Right lobe of liver (tissue), 6 donors: ENCODE results near the gene RPTOR. TPM values are rescaled to one million over a fixed set of nuclear protein-coding genes. Genes with fewer than 3 reads are reported as not detected.

Experiments
- ATAC-seq, 4 donors: fragments of 200-7000 bp; cut with Tn5 transposase; one replicate each; pipeline ENCODE4 v1.9.1; 2020; ENCODE audit warnings: mild to moderate bottlenecking in 4 of 4, moderate library complexity in 4 of 4
- DNase-seq, 3 donors: peaks; one replicate each; pipeline ENCODE4 v3.0.0-alpha.2; 2020
- H3K27ac ChIP-seq, 3 donors: fragments of 200-600 bp; one replicate each; pipeline ENCODE4 v1.8.0; 2022
- H3K27me3 ChIP-seq, 2 donors: fragments of 200-600 bp; one replicate each; pipeline ENCODE4 v1.8.0; 2022
- H3K36me3 ChIP-seq, 4 donors: fragments of 200-600 bp; sonication (generic) in 1 of 4; one replicate each; pipeline versions ENCODE4 v1.5.1 to v1.8.0; 2017 to 2022; ENCODE audit warnings: control low read depth in 1 of 4
- H3K4me1 ChIP-seq, 4 donors: fragments of 200-600 bp; sonication (generic) in 1 of 4; one replicate each; pipeline versions ENCODE4 v1.5.1 to v1.8.0; 2017 to 2022; ENCODE audit warnings: control low read depth in 1 of 4
- H3K4me3 ChIP-seq, 3 donors: fragments of 200-600 bp; one replicate each; pipeline ENCODE4 v1.8.0; 2022
- H3K9me3 ChIP-seq, 4 donors: fragments of 200-600 bp; sonication (generic) in 1 of 4; one replicate each; pipeline versions ENCODE4 v1.5.1 to v1.8.0; 2017 to 2022; ENCODE audit warnings: control low read depth in 1 of 4
- CTCF ChIP-seq, 4 donors: fragments of 200-600 bp in 3 of 4; fragments of 450-650 bp in 1 of 4; IDR thresholded peaks; one replicate each; pipeline versions ENCODE4 v1.5.1 to v1.8.0; 2016 to 2022; ENCODE audit warnings: antibody characterized with exemption in 4 of 4, mild to moderate bottlenecking in 2 of 4
- POLR2A ChIP-seq: fragments of 450-650 bp; IDR thresholded peaks from one replicate; pipeline ENCODE4 v1.6.1; 2017; ENCODE audit warnings: antibody characterized with exemption, mild to moderate bottlenecking
- WGBS: methylation state at CpG from one replicate; pipeline ENCODE4 v1.1.6; 2018; ENCODE audit warnings: low coverage, low lambda C conversion rate; ENCODE audit not compliant: insufficient coverage; ENCODE audit errors: missing lambda C conversion rate; 5-methylcytosine and 5-hydroxymethylcytosine counted together
- intact Hi-C, 2 donors: fragments of 100-400 bp; cut with DNase I; formaldehyde crosslinking; loops; one replicate each; pipeline versions ENCODE4 v1.11.2 to v1.14.1; 2022
- total RNA-seq, 6 experiments: library from RNA; depleted of rRNA in 2 of 6; stranded (reverse); fragments of >200 nt in 2 of 6; fragmentation: NEBNext Ultra II Directional in 3 of 6; extraction: Animal tissue kit (Norgen Biotek cat#: 25700) in 3 of 6; gene quantifications; one replicate each; pipeline versions ENCODE4 v1.1.0 to v1.2.4, GENCODE V29; 2016 to 2023
- donor health status: DM: no; HTN: yes; CAD: no.
- donor health status: DM: no; HTN: no; CAD: no.
- donor health status: DM: no; HTN: no; CAD: no.
- donor health status: DM: no; HTN: yes; CAD: no.
- donor health status: DM: no; HTN: yes; CAD: no.

RPTOR gene
- total RNA-seq, 6 experiments from 2014 or later = 13.1 to 24.0 (median 15.5) TPM

DNA sequence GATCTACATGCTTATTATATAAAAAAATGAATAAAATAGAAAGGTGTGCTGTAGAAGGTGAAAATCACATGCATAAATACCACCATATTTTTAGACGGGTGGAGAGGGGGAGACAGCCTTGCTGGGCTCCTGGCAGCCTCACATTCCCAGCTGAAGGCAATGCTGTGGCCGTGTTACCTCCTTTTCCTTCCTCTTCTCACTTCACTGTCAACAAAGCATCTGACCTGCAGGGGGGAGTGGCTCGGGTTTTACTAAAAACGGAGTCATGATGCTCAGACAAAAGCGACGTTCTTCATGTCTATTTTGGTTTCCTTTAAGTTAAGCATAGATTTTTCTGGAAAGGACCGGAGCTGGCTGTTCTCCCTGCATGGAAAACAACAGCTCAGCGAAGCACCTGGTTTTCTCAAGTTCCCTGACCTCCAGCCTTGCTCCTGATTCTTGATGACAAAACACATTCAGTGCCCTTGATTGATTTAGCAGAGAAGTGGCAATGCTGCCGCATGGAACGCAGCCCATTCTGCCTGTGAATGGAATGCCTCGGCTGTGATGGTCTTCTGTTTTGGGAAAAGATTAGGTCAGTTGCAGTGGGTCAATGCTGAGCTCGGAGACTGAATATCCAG is 5.5 kb upstream of the RPTOR start:
- intact Hi-C loops = no loop called here
- Histone ChIP-seq H3K4me3 (no peak overlapping the region), H3K27me3 (no peaks in the 10 kb centered on the region), H3K4me1 (no peaks in the 10 kb centered on the region), H3K27ac (no peak overlapping the region), H3K36me3 (no peaks in the 10 kb centered on the region), H3K9me3 (no peaks in the 10 kb centered on the region)
- TF ChIP-seq POLR2A (no peak), CTCF (IDR thresholded peaks at IDR 0.05) (no peak)
- ATAC-seq (no peak), DNase-seq (no peak)
- 8% methylated on average over 10 of the region's 12 CpGs for WGBS

DNA sequence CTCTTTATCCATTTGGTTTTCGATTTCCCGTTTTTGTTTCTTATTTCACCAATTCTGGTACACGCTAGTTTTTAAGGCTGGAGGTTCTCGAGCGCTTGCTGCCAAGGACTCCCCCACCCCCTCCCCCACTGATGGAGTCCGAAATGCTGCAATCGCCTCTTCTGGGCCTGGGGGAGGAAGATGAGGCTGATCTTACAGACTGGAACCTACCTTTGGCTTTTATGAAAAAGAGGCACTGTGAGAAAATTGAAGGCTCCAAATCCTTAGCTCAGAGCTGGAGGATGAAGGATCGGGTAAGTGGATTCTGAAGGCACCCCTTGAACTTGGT is 825 bp downstream of the RPTOR start:
- H3K27ac ChIP-seq = no peak overlapping the region
- no peaks in the 10 kb centered on the region for H3K36me3 ChIP-seq
- DNase-seq = no peak
- H3K9me3 ChIP-seq = no peaks in the 10 kb centered on the region
- intact Hi-C loops = no loop called here
- H3K4me1 ChIP-seq = peaks cover 0 to 22% (median 4%) of the 10 kb centered on the region in 4 donors
- no peak for ATAC-seq
- 1% methylated on average over 8 of the region's 8 CpGs for WGBS
- H3K4me3 ChIP-seq = peak overlapping the region; percentile 97 to 98 (median 98)
- TF ChIP-seq CTCF (IDR thresholded peaks at IDR 0.05) = no peak
- H3K27me3 ChIP-seq = no peaks in the 10 kb centered on the region

GRCh38 chr17:80546267-80546666 is 1.6 kb downstream of the RPTOR start:
- WGBS = 82% methylated on average over 5 of the region's 5 CpGs
- TF ChIP-seq POLR2A (no peak), CTCF (IDR thresholded peaks at IDR 0.05) (no peak)
- no peaks in the 10 kb centered on the region for H3K36me3 ChIP-seq
- DNase-seq = no peak
- no peak overlapping the region for H3K4me3 ChIP-seq
- peaks cover 0 to 22% (median 4%) of the 10 kb centered on the region in 4 donors for H3K4me1 ChIP-seq
- H3K27ac ChIP-seq = no peak overlapping the region
- ATAC-seq = no peak
- H3K27me3 ChIP-seq = no peaks in the 10 kb centered on the region
- H3K9me3 ChIP-seq = no peaks in the 10 kb centered on the region
- intact Hi-C loops = no loop called here

DNA sequence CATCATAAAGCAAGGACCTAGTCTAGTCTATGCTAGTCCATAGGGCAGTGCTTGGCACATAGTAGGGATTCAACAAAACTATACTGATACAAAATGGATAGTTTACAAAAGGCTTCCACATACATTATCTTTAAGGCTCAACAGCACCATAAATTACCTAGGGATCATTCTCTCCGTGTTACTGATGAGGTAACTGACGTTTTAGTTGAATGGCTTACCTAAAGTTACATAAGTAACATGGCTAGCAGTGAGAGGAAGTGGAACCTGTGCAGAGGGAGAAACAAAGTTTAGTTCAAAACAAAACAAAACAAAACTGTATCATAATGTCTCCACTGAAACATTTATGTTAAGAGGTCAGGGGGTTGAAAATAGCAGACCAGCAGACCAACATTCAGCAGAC is 7.9 kb downstream of the RPTOR start:
- no peaks in the 10 kb centered on the region for H3K36me3 ChIP-seq
- TF ChIP-seq POLR2A (no peak), CTCF (IDR thresholded peaks at IDR 0.05) (no peak)
- no peak for DNase-seq
- H3K27ac ChIP-seq = no peak overlapping the region
- no peak for ATAC-seq
- H3K9me3 ChIP-seq = no peaks in the 10 kb centered on the region
- WGBS = 36% methylated on average over 2 of the region's 2 CpGs
- H3K4me1 ChIP-seq = peaks cover 0 to 3% (median 0%) of the 10 kb centered on the region in 4 donors
- no peaks in the 10 kb centered on the region for H3K27me3 ChIP-seq
- intact Hi-C loops = no loop called here
- no peak overlapping the region for H3K4me3 ChIP-seq

GRCh38 chr17:80555266-80555665 is 10.6 kb downstream of the RPTOR start:
- Histone ChIP-seq H3K4me3 (no peak overlapping the region), H3K27ac (no peak overlapping the region), H3K9me3 (no peaks in the 10 kb centered on the region), H3K4me1 (no peaks in the 10 kb centered on the region), H3K27me3 (no peaks in the 10 kb centered on the region), H3K36me3 (no peaks in the 10 kb centered on the region)
- intact Hi-C loops = no loop called here
- no peak for TF ChIP-seq CTCF (IDR thresholded peaks at IDR 0.05)
- TF ChIP-seq POLR2A = no peak
- WGBS = 96% methylated on average over 7 of the region's 7 CpGs
- no peak for DNase-seq
- no peak for ATAC-seq
